ENCODE results near the gene CNPY1. TPM values are rescaled to one million over a fixed set of nuclear protein-coding genes. Genes with fewer than 3 reads are reported as not detected.

CNPY1 gene
- total RNA-seq, 1 donor from 2014 or later = 2.2 TPM

GRCh38 chr7:155513543-155514285 is 32.6 kb downstream of the CNPY1 start:
- DNase-seq (ENCODE audit: low read depth) = no peak

- no peak for DNase-seq (ENCODE audit: low read depth)
These were observed 34.0 kb downstream of the CNPY1 start for GRCh38 chr7:155512246-155512887.

- DNase-seq (ENCODE audit: low read depth) = no peak
These were observed 34.7 kb downstream of the CNPY1 start for GRCh38 chr7:155511702-155511996.

GRCh38 chr7:155510975-155511701 is 35.2 kb downstream of the CNPY1 start:
- no peak for DNase-seq (ENCODE audit: low read depth)

- no peak for DNase-seq (ENCODE audit: low read depth)
These were observed 36.4 kb downstream of the CNPY1 start for GRCh38 chr7:155509725-155510551.

- no peak for DNase-seq (ENCODE audit: low read depth)
These were observed 37.0 kb downstream of the CNPY1 start for GRCh38 chr7:155509359-155509724.

- no peak for DNase-seq (ENCODE audit: low read depth)
These were observed 37.7 kb downstream of the CNPY1 start for GRCh38 chr7:155508376-155509358.

GRCh38 chr7:155507576-155507975 is 38.8 kb downstream of the CNPY1 start:
- DNase-seq (ENCODE audit: low read depth) = no peak

GRCh38 chr7:155506854-155507337 is 39.5 kb downstream of the CNPY1 start:
- no peak for DNase-seq (ENCODE audit: low read depth)

- DNase-seq (ENCODE audit: low read depth) = no peak
These were observed 41.0 kb downstream of the CNPY1 start for GRCh38 chr7:155505422-155505793.

- DNase-seq (ENCODE audit: low read depth) = no peak
These were observed 49.0 kb downstream of the CNPY1 start for GRCh38 chr7:155497149-155497901.

GRCh38 chr7:155496267-155497005 is 49.9 kb downstream of the CNPY1 start:
- DNase-seq (ENCODE audit: low read depth) = no peak

GRCh38 chr7:155495440-155496248 is 50.7 kb downstream of the CNPY1 start:
- peak; percentile 61 for DNase-seq (ENCODE audit: low read depth)

GRCh38 chr7:155494551-155494950 is 51.8 kb downstream of the CNPY1 start:
- DNase-seq (ENCODE audit: low read depth) = no peak

GRCh38 chr7:155493744-155494538 is 52.4 kb downstream of the CNPY1 start:
- no peak for DNase-seq (ENCODE audit: low read depth)

GRCh38 chr7:155491812-155492211 is 54.5 kb downstream of the CNPY1 start:
- no peak for DNase-seq (ENCODE audit: low read depth)

All from myocyte (in vitro differentiated cells).